Nephron progenitor cell (in vitro differentiated cells): ENCODE measurements around the gene EOLA1.
"Not testable (repeated sequence)": the region's sequence is repeated elsewhere in the genome, so short reads cannot be mapped to it uniquely, and the experiment has no call there.

Experiments used
- DNase-seq: peaks from one replicate; pipeline ENCODE4 v3.0.0; 2021
- H3K27ac Mint-ChIP-seq: 2 replicates; pipeline ENCODE4 v1.8.0; 2021; ENCODE audit warnings: mild to moderate bottlenecking, moderate library complexity, mixed read lengths
- H3K27me3 Mint-ChIP-seq: 2 replicates; pipeline ENCODE4 v1.8.0; 2021; ENCODE audit warnings: mild to moderate bottlenecking, low read depth, mixed read lengths; ENCODE audit not compliant: poor library complexity
- H3K36me3 Mint-ChIP-seq: 2 replicates; pipeline ENCODE4 v1.8.0; 2021; ENCODE audit warnings: low read depth, mixed read lengths
- H3K4me1 Mint-ChIP-seq: 2 replicates; pipeline ENCODE4 v1.8.0; 2021; ENCODE audit warnings: mixed read lengths
- H3K4me3 Mint-ChIP-seq: 2 replicates; pipeline ENCODE4 v1.8.0; 2021; ENCODE audit warnings: mild to moderate bottlenecking, moderate library complexity, mixed read lengths
- H3K9me3 Mint-ChIP-seq: 2 replicates; pipeline ENCODE4 v1.8.0; 2021; ENCODE audit warnings: mild to moderate bottlenecking, moderate library complexity, mixed read lengths
- CTCF ChIP-seq: fragments of 200-600 bp; sonication (generic); IDR thresholded peaks from 2 replicates; pipeline ENCODE4 v1.5.0; 2021; ENCODE audit warnings: antibody characterized with exemption

Gene EOLA1

GRCh38 chrX:149540131-149540620 is 636 bp upstream of the EOLA1 start:
- peak overlapping the region; percentile 89 for H3K4me3 Mint-ChIP-seq
- peak; percentile 90 for DNase-seq
- peaks cover 36% of the 10 kb centered on the region for H3K9me3 Mint-ChIP-seq
- no peak for TF ChIP-seq CTCF
- H3K27ac Mint-ChIP-seq, result peak overlapping the region; percentile 100
- no peaks in the 10 kb centered on the region for H3K36me3 Mint-ChIP-seq
- peaks cover 3% of the 10 kb centered on the region for H3K27me3 Mint-ChIP-seq
- H3K4me1 Mint-ChIP-seq, result peaks cover 22% of the 10 kb centered on the region

GRCh38 chrX:149541521-149542047 is 772 bp downstream of the EOLA1 start:
- H3K4me1 Mint-ChIP-seq, result peaks cover 8% of the 10 kb centered on the region
- peaks cover 28% of the 10 kb centered on the region for H3K9me3 Mint-ChIP-seq
- no peaks in the 10 kb centered on the region for H3K36me3 Mint-ChIP-seq
- H3K27ac Mint-ChIP-seq, result peak overlapping the region; percentile 39
- DNase-seq, result no peak
- H3K27me3 Mint-ChIP-seq, result peaks cover 3% of the 10 kb centered on the region
- TF ChIP-seq CTCF, result no peak
- peak overlapping the region; percentile 89 for H3K4me3 Mint-ChIP-seq

- H3K27ac Mint-ChIP-seq, H3K27me3 Mint-ChIP-seq, H3K36me3 Mint-ChIP-seq, H3K4me1 Mint-ChIP-seq, H3K4me3 Mint-ChIP-seq: not testable (repeated sequence)
- TF ChIP-seq CTCF, result peak; percentile 15
- peaks cover 14% of the 10 kb centered on the region for H3K9me3 Mint-ChIP-seq
- peak; percentile 29 for DNase-seq
Observed at GRCh38 chrX:149545545-149546543, 5.0 kb downstream of the EOLA1 start.

GRCh38 chrX:149546962-149547361 is 6.2 kb downstream of the EOLA1 start:
- H3K9me3 Mint-ChIP-seq, H3K27ac Mint-ChIP-seq, H3K4me3 Mint-ChIP-seq, DNase-seq, H3K27me3 Mint-ChIP-seq, H3K4me1 Mint-ChIP-seq, H3K36me3 Mint-ChIP-seq: not testable (repeated sequence)

GRCh38 chrX:149547782-149548181 is 7.0 kb downstream of the EOLA1 start:
- not testable (repeated sequence) for H3K4me3 Mint-ChIP-seq, H3K36me3 Mint-ChIP-seq, H3K27ac Mint-ChIP-seq, H3K4me1 Mint-ChIP-seq, H3K9me3 Mint-ChIP-seq, DNase-seq, H3K27me3 Mint-ChIP-seq

GRCh38 chrX:149549701-149550100 is 8.9 kb downstream of the EOLA1 start, which contains the start of gene HSFX3:
TSS of gene HSFX3 (minus strand) at chrX:149549924. CDS start at chrX:149549852, 72 bp downstream.
- H3K4me1 Mint-ChIP-seq, H3K9me3 Mint-ChIP-seq, DNase-seq, H3K27ac Mint-ChIP-seq, H3K27me3 Mint-ChIP-seq, H3K4me3 Mint-ChIP-seq, H3K36me3 Mint-ChIP-seq: not testable (repeated sequence)

GRCh38 chrX:149550454-149550853 is 9.6 kb downstream of the EOLA1 start:
- H3K27me3 Mint-ChIP-seq, H3K27ac Mint-ChIP-seq, H3K4me3 Mint-ChIP-seq, H3K9me3 Mint-ChIP-seq, DNase-seq, H3K36me3 Mint-ChIP-seq, H3K4me1 Mint-ChIP-seq: not testable (repeated sequence)

- not testable (repeated sequence) for H3K4me1 Mint-ChIP-seq, H3K9me3 Mint-ChIP-seq, H3K4me3 Mint-ChIP-seq, H3K27ac Mint-ChIP-seq, H3K27me3 Mint-ChIP-seq, DNase-seq, H3K36me3 Mint-ChIP-seq
Observed at GRCh38 chrX:149551245-149551938, 10.6 kb downstream of the EOLA1 start.

- not testable (repeated sequence) for H3K27me3 Mint-ChIP-seq, DNase-seq, H3K4me1 Mint-ChIP-seq, H3K27ac Mint-ChIP-seq, H3K36me3 Mint-ChIP-seq, H3K9me3 Mint-ChIP-seq, H3K4me3 Mint-ChIP-seq
Observed at GRCh38 chrX:149551939-149552248, 11.1 kb downstream of the EOLA1 start.

- not testable (repeated sequence) for H3K9me3 Mint-ChIP-seq, H3K4me1 Mint-ChIP-seq, H3K27me3 Mint-ChIP-seq, H3K36me3 Mint-ChIP-seq, DNase-seq, H3K4me3 Mint-ChIP-seq, H3K27ac Mint-ChIP-seq
Observed at GRCh38 chrX:149555251-149555650, 14.4 kb downstream of the EOLA1 start.
